Measurements from ENCODE around the gene TNXB. TPM values are rescaled to one million over a fixed set of nuclear protein-coding genes. Genes with fewer than 3 reads are reported as not detected.
"Not testable (repeated sequence)": the region's sequence is repeated elsewhere in the genome, so short reads cannot be mapped to it uniquely, and the experiment has no call there.

TNXB gene
- total RNA-seq, 1 donor: 2.8 TPM

DNA sequence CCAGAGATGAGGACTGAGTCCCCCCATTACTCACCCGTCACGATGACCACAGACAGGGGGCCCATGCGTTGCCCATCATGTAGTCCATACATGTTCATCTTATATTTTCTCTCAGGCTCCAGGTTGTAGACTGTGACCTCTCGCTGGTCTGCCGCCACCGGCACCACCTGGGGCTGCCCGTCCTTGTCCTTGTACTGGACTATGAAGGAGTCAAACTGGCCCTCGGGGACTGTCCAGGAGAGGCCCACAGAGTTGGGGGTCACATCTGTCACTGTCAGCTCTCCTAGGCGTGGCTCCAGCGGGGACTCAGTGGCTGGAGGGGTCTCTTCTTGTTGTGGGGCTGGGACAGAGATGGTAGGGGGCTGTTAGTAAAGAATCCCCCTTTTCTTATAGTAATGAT lies 35.5 kb downstream of the TNXB start:
- H3K9me3 ChIP-seq (ENCODE audit: low read depth, low read length): no peaks in the 10 kb centered on the region
- H3K4me3 ChIP-seq (ENCODE audit: low read length): no peak overlapping the region
- H3K4me1 ChIP-seq (ENCODE audit: insufficient read depth, low read length): no peaks in the 10 kb centered on the region
- no peaks in the 10 kb centered on the region for H3K27me3 ChIP-seq (ENCODE audit: insufficient read depth, low read length)

DNA sequence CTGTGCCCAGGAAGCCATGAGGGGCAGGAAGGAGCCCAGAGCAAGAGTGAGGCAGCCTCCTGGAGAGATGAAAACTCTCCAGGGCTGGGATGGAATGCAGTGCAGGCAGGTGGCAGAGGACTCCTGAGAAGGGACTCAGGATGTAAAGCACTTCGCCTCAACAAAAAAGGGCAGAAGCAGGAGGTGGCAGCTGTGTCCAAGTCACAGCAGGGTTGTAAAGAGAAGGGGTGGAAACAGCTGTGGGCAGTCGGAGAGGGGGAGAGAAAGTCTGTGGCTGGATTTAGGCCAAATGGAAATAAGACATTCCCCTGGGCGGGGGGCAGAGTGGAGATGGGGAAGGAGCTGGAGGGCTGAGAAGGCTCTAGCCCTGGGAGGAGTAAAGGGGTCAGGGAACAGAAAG lies 36.0 kb downstream of the TNXB start:
- no peaks in the 10 kb centered on the region for H3K9me3 ChIP-seq (ENCODE audit: low read depth, low read length)
- H3K4me1 ChIP-seq (ENCODE audit: insufficient read depth, low read length): no peaks in the 10 kb centered on the region
- no peaks in the 10 kb centered on the region for H3K27me3 ChIP-seq (ENCODE audit: insufficient read depth, low read length)
- H3K4me3 ChIP-seq (ENCODE audit: low read length): no peak overlapping the region

DNA sequence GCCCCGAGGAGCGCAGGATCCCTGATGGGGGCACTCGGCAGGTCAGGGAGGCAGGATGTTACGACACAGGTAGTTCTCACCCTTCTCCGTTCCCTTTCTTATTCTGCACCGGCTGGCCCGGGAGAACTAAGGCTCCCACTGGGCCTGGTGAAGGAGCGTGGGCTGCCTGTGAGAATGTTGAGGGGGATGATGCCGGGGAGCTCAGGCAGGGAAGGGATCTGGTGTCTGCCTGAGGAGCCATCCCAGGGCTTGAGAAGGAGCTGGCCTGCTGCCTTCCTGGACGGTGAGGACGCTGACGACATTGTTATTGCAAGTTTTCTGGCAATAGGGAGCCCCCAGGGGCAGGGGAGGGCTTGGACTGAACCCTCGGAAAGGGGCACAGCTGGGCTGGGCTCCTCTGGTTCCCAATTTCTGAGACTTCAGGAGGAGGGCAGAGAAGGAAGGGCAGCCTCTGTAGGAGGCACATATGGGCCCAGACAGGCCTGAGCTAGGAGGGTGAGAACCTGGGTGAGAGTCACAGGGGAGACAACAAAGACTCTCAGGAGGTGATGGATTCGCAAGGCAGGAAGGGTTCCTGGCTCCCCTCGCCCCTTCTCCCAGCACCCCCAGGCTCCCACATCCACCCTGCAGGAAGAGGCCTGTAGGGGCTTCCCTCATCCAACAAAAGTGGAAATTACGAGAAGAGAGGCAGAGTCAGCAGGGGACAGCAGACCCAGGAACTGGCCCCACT lies 38.2 kb downstream of the TNXB start:
- no peaks in the 10 kb centered on the region for H3K27me3 ChIP-seq (ENCODE audit: insufficient read depth, low read length)
- H3K9me3 ChIP-seq (ENCODE audit: low read depth, low read length): no peaks in the 10 kb centered on the region
- H3K4me3 ChIP-seq (ENCODE audit: low read length): no peak overlapping the region
- no peaks in the 10 kb centered on the region for H3K4me1 ChIP-seq (ENCODE audit: insufficient read depth, low read length)

DNA sequence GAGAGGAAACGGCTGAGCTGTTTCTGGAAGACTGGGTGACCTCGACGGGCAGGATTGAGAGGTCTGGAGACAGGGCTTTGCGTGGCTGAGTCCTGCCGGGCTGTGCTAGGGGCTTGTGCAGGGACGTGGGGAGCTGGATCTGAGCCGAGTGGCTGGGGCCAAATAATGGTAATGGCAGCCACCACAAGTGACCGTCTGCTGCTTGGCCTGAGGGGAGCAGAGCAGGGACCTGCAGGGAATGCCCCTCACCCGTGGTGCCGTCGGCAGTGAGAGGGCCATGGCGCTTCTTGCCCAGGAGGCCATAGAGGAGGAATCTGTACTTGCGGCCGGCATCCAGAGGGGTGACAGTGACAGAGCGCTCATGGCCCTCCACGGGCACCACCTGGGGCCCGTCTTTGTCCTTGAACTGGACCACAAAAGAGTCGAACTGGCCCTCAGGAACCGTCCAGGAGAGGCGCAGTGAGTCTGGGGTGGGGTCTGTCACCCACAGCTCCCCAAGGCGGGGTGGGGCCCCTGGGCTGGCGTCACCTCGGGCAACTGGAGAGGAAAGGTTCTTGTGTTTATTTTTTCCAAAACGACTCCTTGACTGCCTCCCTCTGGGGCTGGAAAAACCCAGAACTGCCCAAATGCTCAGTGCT lies 39.1 kb downstream of the TNXB start:
- Histone ChIP-seq H3K4me1 (ENCODE audit: insufficient read depth, low read length) (no peaks in the 10 kb centered on the region), H3K27me3 (ENCODE audit: insufficient read depth, low read length) (no peaks in the 10 kb centered on the region), H3K9me3 (ENCODE audit: low read depth, low read length) (no peaks in the 10 kb centered on the region), H3K4me3 (ENCODE audit: low read length) (no peak overlapping the region)

DNA sequence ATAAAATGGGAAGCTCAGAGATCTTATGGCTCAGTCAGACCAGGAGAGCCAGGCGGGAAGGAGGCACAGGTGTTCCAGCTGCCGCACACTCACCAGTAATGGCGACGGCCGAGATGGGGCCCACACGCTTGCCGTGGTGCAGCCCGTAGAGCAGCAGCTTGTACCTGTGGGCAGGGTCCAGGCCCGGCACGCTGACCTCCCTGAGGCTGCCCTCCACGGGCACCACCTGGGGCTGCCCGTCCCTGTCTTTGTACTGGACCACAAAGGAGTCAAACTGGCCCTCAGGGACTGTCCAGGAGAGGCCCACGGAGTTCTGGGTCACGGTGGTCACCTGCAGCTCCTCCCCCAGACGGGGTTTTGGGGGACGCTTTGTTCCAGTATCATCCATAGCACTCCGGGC lies 39.7 kb downstream of the TNXB start:
- no peaks in the 10 kb centered on the region for H3K9me3 ChIP-seq (ENCODE audit: low read depth, low read length)
- H3K4me1 ChIP-seq (ENCODE audit: insufficient read depth, low read length): no peaks in the 10 kb centered on the region
- H3K27me3 ChIP-seq (ENCODE audit: insufficient read depth, low read length): no peaks in the 10 kb centered on the region
- no peak overlapping the region for H3K4me3 ChIP-seq (ENCODE audit: low read length)

DNA sequence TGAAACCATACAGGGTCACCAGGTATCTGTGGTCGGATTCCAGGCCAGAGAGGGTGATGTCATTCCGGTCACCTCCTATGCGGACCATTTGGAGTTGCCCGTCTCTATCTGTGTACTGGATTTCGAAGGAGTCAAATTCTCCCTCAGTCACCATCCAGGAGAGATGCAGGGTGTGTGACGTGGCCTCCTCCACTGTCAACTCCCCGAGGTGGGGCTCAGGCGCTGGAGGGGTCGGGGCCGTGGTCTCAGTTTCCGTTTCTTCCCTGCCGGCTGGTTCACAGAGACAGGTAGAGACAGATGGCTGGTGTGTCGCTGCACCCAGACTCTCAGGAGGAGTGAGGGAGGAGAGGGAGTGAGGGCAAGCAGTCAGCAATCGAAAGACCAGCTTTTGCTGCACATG lies 40.3 kb downstream of the TNXB start:
- H3K4me1 ChIP-seq (ENCODE audit: insufficient read depth, low read length): no peaks in the 10 kb centered on the region
- H3K4me3 ChIP-seq (ENCODE audit: low read length): no peak overlapping the region
- H3K27me3 ChIP-seq (ENCODE audit: insufficient read depth, low read length): no peaks in the 10 kb centered on the region
- H3K9me3 ChIP-seq (ENCODE audit: low read depth, low read length): no peaks in the 10 kb centered on the region

DNA sequence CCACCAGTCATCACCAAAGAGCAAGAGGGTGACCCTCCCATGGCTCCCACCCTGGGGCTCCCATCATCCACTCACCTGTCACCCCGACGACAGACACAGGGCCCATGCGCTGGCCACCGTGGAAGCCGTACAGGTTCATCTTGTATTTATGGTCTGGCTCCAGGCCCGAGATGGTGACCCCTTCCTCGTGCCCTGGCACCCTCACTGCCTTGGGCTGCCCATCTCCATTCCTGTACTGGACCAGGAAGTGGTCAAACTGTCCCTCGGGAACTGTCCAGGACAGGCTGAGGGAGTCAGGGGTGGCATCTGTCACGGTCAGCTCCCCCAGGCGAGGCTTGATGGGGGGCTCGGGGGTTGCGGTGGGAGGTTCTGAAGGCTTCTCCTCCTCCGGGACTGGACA lies 40.8 kb downstream of the TNXB start:
- not testable (repeated sequence) for H3K9me3 ChIP-seq (ENCODE audit: low read depth, low read length); H3K4me1 ChIP-seq (ENCODE audit: insufficient read depth, low read length); H3K4me3 ChIP-seq (ENCODE audit: low read length); H3K27me3 ChIP-seq (ENCODE audit: insufficient read depth, low read length)

DNA sequence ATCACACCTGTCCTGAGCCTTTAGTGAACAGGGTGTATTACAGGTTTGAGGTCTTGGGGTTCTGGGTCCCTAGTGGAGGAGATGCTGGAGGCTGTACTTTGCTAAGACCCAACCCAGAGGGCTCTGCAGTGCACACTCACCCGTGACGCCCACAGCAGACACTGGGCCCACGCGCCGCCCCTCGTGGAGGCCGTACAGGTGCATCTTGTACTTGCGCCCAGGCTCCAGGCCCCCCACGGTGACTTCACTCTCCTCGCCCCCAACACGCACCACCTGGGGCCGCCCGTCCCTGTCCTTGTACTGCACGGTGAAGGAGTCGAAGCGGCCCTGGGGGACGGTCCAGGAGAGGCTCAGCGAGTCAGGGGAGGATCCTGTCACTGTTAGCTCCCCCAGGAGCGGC lies 41.6 kb downstream of the TNXB start:
- not testable (repeated sequence) for H3K4me1 ChIP-seq (ENCODE audit: insufficient read depth, low read length); H3K4me3 ChIP-seq (ENCODE audit: low read length); H3K27me3 ChIP-seq (ENCODE audit: insufficient read depth, low read length); H3K9me3 ChIP-seq (ENCODE audit: low read depth, low read length)

DNA sequence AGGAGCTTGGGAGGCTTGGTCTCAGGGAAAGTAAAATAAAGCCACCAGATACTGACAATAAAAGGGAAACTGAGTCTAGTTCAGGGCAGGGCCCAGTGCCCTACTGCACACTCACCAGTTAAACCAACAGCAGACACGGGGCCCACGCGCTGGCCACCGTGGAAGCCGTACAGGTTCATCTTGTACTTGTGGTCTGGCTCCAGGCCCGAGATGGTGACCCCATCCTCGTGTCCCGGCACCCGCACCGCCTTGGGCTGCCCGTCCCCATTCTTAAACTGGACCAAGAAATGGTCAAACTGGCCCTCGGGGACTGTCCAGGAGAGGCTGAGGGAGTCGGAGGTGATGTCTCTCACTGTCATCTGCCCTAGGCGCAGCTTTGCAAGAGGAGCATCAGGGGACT lies 44.4 kb downstream of the TNXB start:
- no peaks in the 10 kb centered on the region for H3K9me3 ChIP-seq (ENCODE audit: low read depth, low read length)
- no peaks in the 10 kb centered on the region for H3K27me3 ChIP-seq (ENCODE audit: insufficient read depth, low read length)

DNA sequence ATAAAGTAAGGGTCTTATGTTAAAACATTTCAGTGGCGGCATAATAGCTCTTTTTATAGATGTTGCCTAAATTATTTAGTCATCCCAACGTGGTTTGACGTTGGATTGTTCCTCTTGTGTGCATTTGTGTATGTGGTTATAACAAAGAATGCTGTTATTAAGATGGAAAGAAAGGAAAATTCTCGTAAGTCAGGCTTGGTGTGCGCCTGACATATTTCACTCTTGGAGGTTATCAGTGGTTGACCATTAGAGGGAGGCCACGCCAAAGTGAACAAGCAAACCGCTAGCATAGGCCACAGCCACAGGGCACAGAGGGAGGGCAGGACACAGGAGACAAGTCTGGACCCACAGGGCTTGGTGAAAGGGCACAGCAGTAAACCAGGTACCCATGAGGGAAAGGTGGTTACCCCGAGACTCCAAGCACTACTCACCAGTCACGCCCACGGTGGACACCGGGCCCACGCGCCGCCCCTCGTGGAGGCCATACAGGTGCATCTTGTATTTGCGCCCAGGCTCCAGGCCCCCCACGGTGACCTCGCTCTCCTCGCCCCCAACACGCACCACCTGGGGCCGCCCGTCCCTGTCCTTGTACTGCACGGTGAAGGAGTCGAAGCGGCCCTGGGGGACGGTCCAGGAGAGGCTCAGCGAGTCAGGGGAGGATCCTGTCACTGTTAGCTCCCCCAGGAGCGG lies 48.0 kb downstream of the TNXB start:
- Histone ChIP-seq H3K4me1 (ENCODE audit: insufficient read depth, low read length) (no peaks in the 10 kb centered on the region), H3K4me3 (ENCODE audit: low read length) (no peak overlapping the region), H3K27me3 (ENCODE audit: insufficient read depth, low read length) (no peaks in the 10 kb centered on the region), H3K9me3 (ENCODE audit: low read depth, low read length) (no peaks in the 10 kb centered on the region)

More for the DNA sequence above, 44.4 kb downstream of the TNXB start:
- no peaks in the 10 kb centered on the region for H3K4me1 ChIP-seq (ENCODE audit: insufficient read depth, low read length)
- H3K4me3 ChIP-seq (ENCODE audit: low read length): no peak overlapping the region

DNA sequence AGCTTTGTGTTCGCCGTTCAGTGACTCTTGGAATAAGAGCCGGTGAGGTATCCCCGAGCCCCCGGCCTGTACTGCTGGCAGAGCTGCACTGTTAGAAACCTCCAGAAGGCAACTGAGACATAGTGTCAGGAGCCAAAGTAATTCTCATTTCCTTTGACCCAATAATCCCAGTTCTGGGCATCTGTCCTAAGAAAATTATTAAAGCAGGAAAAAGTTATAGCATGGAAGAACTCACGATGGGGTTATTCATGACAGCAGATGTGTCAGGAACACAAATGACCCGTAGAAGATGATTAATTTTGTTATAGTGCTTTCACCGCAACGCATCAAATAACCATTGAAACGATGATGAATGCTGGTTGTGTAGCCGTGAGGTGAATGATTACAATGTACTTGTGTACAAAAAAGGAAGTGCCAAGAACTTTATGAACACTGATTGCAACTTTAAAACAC lies 50.6 kb downstream of the TNXB start:
- no peaks in the 10 kb centered on the region for H3K4me1 ChIP-seq (ENCODE audit: insufficient read depth, low read length)
- no peak overlapping the region for H3K4me3 ChIP-seq (ENCODE audit: low read length)
- H3K27me3 ChIP-seq (ENCODE audit: insufficient read depth, low read length): no peaks in the 10 kb centered on the region
- no peaks in the 10 kb centered on the region for H3K9me3 ChIP-seq (ENCODE audit: low read depth, low read length)

DNA sequence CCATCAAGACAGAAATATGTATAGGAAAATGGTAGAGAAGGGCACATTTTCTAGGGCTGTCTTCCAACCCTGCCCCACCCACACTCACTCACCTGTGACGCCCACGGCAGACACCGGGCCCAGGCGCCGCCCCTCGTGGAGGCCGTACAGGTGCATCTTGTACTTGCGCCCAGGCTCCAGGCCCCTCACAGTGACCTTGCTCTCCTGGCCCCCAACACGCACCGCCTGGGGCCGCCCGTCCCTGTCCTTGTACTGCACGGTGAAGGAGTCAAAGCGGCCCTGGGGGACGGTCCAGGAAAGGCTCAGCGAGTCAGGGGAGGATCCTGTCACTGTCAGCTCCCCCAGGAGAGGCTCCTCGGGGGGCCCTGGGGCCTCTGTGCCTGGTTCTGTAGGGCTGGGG lies 51.2 kb downstream of the TNXB start:
- Histone ChIP-seq H3K9me3 (ENCODE audit: low read depth, low read length) (no peaks in the 10 kb centered on the region), H3K4me3 (ENCODE audit: low read length) (no peak overlapping the region), H3K4me1 (ENCODE audit: insufficient read depth, low read length) (no peaks in the 10 kb centered on the region), H3K27me3 (ENCODE audit: insufficient read depth, low read length) (no peaks in the 10 kb centered on the region)

DNA sequence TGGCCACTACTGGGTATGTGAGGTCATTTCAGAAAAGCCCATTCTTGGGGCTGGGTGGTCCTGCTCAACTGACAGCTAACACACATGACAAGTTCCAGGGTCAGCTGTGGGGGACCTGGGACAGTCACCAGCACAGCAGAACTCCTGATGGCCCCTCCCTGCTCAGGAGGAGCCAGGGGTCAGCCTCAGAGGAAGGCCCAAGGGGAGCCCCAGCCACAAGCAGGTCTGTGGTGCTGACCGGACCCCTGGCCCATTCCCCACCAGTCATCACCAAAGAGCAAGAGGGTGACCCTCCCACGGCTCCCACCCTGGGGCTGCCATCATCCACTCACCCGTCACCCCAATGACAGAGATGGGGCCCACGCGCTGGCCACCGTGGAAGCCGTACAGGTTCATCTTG lies 52.9 kb downstream of the TNXB start:
- no peak overlapping the region for H3K4me3 ChIP-seq (ENCODE audit: low read length)
- H3K27me3 ChIP-seq (ENCODE audit: insufficient read depth, low read length): no peaks in the 10 kb centered on the region
- no peaks in the 10 kb centered on the region for H3K9me3 ChIP-seq (ENCODE audit: low read depth, low read length)
- H3K4me1 ChIP-seq (ENCODE audit: insufficient read depth, low read length): no peaks in the 10 kb centered on the region

DNA sequence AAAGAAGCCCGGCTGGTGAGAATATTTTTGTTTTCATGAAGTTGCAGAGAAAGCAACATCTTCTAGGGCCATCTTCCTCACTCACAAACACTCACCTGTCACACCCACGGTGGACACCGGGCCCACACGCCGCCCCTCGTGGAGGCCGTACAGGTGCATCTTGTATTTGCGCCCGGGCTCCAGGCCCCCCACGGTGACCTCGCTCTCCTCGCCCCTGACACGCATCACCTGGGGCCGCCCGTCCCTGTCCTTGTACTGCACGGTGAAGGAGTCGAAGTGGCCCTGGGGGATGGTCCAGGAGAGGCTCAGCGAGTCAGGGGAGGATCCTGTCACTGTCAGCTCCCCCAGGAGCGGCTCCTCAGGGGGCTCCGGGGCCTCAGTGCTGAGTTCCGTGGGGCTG lies 53.4 kb downstream of the TNXB start:
- not testable (repeated sequence) for H3K9me3 ChIP-seq (ENCODE audit: low read depth, low read length); H3K4me3 ChIP-seq (ENCODE audit: low read length); H3K27me3 ChIP-seq (ENCODE audit: insufficient read depth, low read length); H3K4me1 ChIP-seq (ENCODE audit: insufficient read depth, low read length)

DNA sequence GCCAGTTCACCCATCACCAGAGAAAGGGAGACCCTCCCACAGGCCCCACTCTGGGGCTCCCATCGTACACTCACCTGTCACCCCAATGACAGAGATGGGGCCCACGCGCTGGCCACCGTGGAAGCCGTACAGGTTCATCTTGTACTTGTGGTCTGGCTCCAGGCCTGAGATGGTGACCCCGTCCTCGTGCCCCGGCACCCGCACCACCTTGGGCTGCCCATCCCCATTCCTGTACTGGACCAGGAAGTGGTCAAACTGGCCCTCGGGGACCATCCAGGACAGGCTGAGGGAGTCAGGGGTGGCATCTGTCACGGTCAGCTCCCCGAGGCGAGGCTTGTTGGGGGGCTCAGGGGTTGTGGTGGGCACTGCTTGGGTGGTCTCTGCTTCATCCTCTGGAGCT lies 55.8 kb downstream of the TNXB start:
- H3K4me1 ChIP-seq (ENCODE audit: insufficient read depth, low read length); H3K4me3 ChIP-seq (ENCODE audit: low read length); H3K27me3 ChIP-seq (ENCODE audit: insufficient read depth, low read length); H3K9me3 ChIP-seq (ENCODE audit: low read depth, low read length): not testable (repeated sequence)

DNA sequence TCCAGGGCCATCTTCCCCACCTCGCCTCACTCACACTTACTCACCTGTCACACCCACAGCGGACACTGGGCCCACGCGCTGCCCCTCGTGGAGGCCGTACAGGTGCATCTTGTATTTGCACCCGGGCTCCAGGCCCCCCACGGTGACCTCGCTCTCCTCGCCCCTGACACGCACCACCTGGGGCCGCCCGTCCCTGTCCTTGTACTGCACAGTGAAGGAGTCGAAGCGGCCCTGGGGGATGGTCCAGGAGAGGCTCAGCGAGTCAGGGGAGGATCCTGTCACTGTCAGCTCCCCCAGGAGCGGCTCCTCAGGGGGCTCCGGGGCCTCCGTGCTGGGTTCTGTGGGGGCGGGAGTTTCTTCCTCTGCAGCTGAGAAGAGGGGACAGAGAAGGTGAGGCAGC lies 56.5 kb downstream of the TNXB start:
- not testable (repeated sequence) for H3K4me1 ChIP-seq (ENCODE audit: insufficient read depth, low read length); H3K4me3 ChIP-seq (ENCODE audit: low read length)

More for the DNA sequence above, 56.5 kb downstream of the TNXB start:
- H3K9me3 ChIP-seq (ENCODE audit: low read depth, low read length); H3K27me3 ChIP-seq (ENCODE audit: insufficient read depth, low read length): not testable (repeated sequence)
